Measurements from ENCODE around the gene NSUN6. TPM values are rescaled to one million over a fixed set of nuclear protein-coding genes. Genes with fewer than 3 reads are reported as not detected.

NSUN6 gene
- total and polyA plus RNA-seq, 8 donors, result 8.1 to 33.9 (median 30.6) TPM

DNA sequence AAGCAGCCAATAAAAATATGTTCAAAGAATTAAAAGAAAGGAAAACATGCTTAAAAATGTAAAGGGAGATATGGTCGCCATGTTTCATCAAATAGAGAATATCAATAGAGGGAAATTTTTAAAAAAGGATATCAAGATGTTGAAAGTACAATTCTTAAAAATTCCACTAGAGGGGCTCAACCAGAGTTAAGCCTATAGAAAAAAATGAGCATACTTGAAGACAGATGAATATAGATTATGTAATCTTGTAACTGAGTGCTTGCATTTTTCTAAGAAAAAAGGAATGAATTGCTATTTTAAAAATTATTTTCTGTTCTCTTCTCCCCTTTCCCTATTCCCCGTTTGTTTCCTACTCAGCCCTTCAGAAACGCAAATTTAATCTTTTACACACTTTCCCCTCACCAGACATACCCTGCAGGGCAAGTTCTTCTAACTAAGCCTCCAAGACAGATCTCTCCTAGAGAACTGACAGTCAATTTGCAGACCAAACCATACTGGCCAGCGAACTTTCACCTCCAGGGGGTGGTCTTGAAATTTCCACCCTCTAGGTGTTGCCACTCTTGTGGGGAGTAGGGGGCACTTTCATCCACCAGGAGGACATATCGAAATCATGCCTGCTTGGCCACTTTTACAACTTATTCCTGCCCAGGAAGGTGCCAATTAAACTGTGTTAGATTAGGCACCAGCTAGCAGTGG lies 67.7 kb downstream of the NSUN6 start:
- TF ChIP-seq CTCF (IDR thresholded peaks at IDR 0.05), result peak in 1 of 2 donors; percentile 8
- Histone ChIP-seq H3K4me3 (no peak overlapping the region), H3K27me3 (no peaks in the 10 kb centered on the region), H3K9me3 (peaks cover 0 to 9% of the 10 kb centered on the region in 2 donors), H3K4me1 (no peaks in the 10 kb centered on the region), H3K36me3 (peaks cover 0 to 83% of the 10 kb centered on the region in 2 donors), H3K27ac (no peak overlapping the region)
- intact Hi-C loops (cut with DNase I), result no loop called here
- ATAC-seq (no peak), DNase-seq (no peak)

GRCh38 chr10:18582803-18583202 lies 68.6 kb downstream of the NSUN6 start:
- DNase-seq (no peak), ATAC-seq (no peak)
- Histone ChIP-seq H3K27me3 (no peaks in the 10 kb centered on the region), H3K4me1 (no peaks in the 10 kb centered on the region), H3K9me3 (peaks cover 0 to 19% of the 10 kb centered on the region in 2 donors), H3K4me3 (no peak overlapping the region), H3K36me3 (peaks cover 0 to 84% of the 10 kb centered on the region in 2 donors), H3K27ac (no peak overlapping the region)
- no peak for TF ChIP-seq CTCF (IDR thresholded peaks at IDR 0.05)
- intact Hi-C loops (cut with DNase I), result no loop called here

GRCh38 chr10:18577823-18578685 lies 73.3 kb downstream of the NSUN6 start:
- no peak for DNase-seq
- Histone ChIP-seq H3K27me3 (no peaks in the 10 kb centered on the region), H3K9me3 (peaks cover 0 to 18% of the 10 kb centered on the region in 2 donors), H3K36me3 (peaks cover 0 to 63% of the 10 kb centered on the region in 2 donors), H3K4me1 (no peaks in the 10 kb centered on the region), H3K27ac (no peak overlapping the region), H3K4me3 (no peak overlapping the region)
- no peak for ATAC-seq
- no peak for TF ChIP-seq CTCF (IDR thresholded peaks at IDR 0.05)
- intact Hi-C loops (cut with DNase I), result no loop called here

DNA sequence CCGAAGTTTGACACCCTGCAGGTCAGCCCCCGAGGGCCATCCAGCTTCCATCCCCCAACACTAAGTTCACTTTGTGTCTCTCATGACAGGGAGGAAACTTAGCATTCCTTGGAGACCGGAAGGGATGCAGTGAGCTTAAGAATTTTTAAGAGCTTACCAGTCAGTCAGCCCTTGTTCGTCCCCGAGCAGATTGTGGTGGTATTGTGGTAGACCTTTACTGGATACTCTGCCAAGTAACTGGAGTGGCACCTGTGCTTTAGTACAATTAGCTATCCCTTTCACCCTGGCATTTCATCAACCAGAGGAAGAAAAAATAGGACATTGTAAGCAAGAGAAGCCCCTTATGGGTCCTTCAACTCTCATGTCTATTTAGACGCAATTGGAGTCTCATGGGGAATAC lies 74.8 kb downstream of the NSUN6 start:
- no peak for TF ChIP-seq CTCF (IDR thresholded peaks at IDR 0.05)
- intact Hi-C loops (cut with DNase I), result no loop called here
- H3K4me3 ChIP-seq, result no peak overlapping the region
- H3K27me3 ChIP-seq, result no peaks in the 10 kb centered on the region
- peaks cover 0 to 50% of the 10 kb centered on the region in 2 donors for H3K36me3 ChIP-seq
- DNase-seq (no peak), ATAC-seq (no peak)
- peaks cover 0 to 31% of the 10 kb centered on the region in 2 donors for H3K9me3 ChIP-seq
- H3K27ac ChIP-seq, result no peak overlapping the region
- no peaks in the 10 kb centered on the region for H3K4me1 ChIP-seq

DNA sequence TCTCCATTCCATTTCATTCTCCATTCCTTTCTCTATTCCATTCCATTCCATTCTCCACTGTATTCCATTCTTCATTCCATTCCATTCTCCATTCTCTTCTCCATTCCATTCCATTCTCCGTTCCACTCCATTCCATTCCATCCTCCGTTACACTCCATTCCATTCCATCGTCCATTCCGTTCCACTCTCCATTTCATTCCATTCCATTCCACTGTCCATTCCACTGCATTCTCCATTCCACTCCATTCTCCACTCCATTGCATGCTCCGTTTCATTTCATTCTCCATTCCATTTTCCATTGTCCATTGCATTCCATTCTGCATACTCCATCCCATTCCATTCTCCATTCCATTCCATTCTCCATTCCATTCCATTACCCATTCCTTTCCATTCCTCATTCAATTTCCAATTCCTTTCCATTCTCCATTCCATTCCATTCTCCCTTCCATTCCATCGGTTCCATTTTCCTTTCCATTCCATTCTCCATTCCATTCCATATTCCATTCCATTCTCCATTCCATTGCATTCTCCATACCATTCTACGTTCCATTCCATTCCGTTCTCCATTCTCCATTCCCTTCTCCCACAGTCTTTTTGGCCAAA lies 78.3 kb downstream of the NSUN6 start:
- DNase-seq (no peak), ATAC-seq (no peak)
- no peak for TF ChIP-seq CTCF (IDR thresholded peaks at IDR 0.05)
- Histone ChIP-seq H3K27ac (no peak overlapping the region), H3K9me3 (peaks cover 0 to 54% of the 10 kb centered on the region in 2 donors), H3K27me3 (no peaks in the 10 kb centered on the region), H3K36me3 (peaks cover 0 to 15% of the 10 kb centered on the region in 2 donors), H3K4me3 (no peak overlapping the region), H3K4me1 (no peaks in the 10 kb centered on the region)
- intact Hi-C loops (cut with DNase I), result no loop called here

Measured in left lung (tissue), 10 donors.